Measurements from ENCODE around the gene PREX1.

DNA sequence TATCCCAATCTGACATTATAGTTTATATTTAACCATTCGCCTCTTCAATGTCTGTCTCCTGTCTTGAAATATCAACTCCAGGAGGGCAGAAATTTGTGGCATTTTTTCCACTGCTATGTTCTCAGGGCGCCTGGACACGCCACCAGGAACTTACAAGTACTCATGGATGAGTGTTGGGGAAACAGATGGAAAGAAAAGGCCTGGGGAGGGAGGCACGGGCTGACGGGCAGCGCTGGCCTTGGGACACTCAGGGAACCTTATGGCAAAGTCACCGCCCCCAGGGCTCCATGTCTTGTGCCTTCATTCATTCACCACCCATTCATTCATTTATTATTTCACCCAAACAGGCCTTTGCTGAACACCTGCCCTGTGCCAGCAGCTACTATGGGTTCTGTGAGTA, 222.9 kb downstream of the PREX1 start:
- TF ChIP-seq, protein P1, sequence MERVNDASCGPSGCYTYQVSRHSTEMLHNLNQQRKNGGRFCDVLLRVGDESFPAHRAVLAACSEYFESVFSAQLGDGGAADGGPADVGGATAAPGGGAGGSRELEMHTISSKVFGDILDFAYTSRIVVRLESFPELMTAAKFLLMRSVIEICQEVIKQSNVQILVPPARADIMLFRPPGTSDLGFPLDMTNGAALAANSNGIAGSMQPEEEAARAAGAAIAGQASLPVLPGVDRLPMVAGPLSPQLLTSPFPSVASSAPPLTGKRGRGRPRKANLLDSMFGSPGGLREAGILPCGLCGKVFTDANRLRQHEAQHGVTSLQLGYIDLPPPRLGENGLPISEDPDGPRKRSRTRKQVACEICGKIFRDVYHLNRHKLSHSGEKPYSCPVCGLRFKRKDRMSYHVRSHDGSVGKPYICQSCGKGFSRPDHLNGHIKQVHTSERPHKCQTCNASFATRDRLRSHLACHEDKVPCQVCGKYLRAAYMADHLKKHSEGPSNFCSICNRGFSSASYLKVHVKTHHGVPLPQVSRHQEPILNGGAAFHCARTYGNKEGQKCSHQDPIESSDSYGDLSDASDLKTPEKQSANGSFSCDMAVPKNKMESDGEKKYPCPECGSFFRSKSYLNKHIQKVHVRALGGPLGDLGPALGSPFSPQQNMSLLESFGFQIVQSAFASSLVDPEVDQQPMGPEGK (CRISPR knock-in tag; IDR thresholded peaks at IDR 0.05; ENCODE audit: borderline replicate concordance), result no peak
- no peak for TF ChIP-seq SNAI2 (CRISPR knock-in tag; IDR thresholded peaks at IDR 0.05)
- no peak for TF ChIP-seq CSDC2 (CRISPR knock-in tag; IDR thresholded peaks at IDR 0.05)
- TF ChIP-seq ZFP30 (CRISPR knock-in tag; IDR thresholded peaks at IDR 0.05), result no peak
